CD1c-positive myeloid dendritic cell (primary cell): ENCODE data around the gene EMC10.

Experiments used
- DNase-seq: peaks from one replicate; pipeline ENCODE4 v3.0.0-alpha.2; 2016; ENCODE audit errors: extremely low spot score

Gene EMC10

DNA sequence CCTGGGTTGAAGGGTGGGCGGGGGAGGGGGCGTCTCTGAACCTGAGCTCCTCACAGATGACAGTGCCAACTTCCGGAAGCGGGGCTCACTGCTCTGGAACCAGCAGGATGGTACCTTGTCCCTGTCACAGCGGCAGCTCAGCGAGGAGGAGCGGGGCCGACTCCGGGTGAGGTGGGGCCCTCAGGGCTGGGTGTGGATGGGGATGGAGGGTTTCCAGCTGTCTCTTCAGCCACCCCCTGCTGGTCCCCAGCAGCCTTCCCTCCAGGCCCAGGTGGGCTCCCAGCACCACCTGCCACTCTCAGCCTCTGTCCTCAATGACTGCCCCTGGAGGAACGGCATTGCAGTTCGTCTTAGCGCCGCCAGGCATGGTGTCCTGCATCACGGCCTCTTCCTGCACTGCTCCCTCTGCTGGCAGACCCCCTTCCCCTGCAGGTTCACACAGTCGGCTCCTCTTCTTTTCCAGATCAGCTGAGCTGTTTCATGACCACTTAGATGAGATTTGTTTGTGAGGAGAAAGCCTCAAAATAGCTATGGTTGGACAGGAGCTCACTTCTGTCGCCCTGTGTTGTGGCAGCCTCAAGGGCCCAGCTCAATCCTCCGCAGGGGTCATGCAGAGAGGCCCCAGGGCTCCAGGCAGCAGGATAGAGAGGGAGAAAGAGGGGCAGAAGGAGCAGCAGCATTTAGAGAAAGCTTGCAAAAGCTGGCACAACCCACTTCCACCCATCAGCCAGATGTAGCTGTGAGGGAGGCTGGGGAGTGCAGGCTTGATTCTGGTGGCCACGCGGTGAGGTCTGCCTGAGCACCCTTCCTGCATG lies 2.8 kb downstream of the EMC10 start:
- no peak for DNase-seq

DNA sequence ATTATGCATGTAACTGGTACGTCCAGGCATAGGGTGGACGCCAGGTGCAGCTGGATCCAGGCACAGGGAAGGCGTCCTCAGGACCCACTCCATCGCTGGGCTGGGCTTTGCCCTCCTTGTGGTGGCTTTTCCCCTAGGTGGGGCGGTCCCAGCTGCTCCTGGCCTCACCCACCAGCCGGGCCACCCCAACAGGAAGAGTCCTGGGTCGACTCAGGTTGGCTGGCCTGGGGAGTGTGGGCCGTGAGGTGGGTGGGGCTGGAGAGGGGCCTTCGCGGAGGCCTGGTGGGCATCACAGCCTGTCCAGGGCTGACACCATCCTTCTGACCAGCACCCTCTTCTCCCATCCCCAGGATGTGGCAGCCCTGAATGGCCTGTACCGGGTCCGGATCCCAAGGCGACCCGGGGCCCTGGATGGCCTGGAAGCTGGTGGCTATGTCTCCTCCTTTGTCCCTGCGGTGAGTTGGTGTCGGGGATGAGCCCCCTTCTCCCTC lies 3.5 kb downstream of the EMC10 start:
- DNase-seq: no peak

- no peak for DNase-seq
Measured at GRCh38 chr19:50480281-50481111, 4.2 kb downstream of the EMC10 start.

- no peak for DNase-seq
Measured at GRCh38 chr19:50481351-50482149, 5.2 kb downstream of the EMC10 start.

DNA sequence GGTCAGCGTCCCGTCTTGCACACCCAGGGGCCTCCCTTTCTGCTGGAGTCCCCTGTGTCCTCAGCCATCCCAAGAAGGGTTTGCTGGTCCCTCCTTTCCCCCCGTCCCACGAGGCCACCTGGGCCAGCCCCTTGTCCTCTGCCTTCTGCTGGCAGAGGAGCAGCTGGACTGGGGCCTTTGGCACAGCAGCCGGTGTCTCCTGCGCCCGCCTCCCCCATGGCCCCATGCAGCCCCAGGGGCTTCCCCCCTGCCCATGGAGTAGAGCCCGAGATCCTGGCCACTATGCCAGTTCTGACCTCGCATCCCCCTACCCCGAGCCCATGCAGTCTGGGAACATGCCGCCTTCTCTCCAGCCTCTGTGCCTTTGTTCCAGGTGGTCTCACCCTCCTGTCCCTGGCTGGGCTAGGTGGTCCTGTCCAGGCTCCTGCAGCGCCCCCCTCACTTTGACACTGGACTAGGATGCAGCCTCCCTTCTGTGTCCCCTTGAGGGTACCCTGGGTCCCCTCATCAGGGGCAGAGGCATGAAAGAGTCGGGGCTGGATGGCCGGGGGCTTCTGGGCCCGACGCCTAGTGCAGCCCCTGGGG lies 6.1 kb downstream of the EMC10 start:
- DNase-seq: no peak

- DNase-seq: no peak
Measured at GRCh38 chr19:50482916-50483315, 6.6 kb downstream of the EMC10 start.

DNA sequence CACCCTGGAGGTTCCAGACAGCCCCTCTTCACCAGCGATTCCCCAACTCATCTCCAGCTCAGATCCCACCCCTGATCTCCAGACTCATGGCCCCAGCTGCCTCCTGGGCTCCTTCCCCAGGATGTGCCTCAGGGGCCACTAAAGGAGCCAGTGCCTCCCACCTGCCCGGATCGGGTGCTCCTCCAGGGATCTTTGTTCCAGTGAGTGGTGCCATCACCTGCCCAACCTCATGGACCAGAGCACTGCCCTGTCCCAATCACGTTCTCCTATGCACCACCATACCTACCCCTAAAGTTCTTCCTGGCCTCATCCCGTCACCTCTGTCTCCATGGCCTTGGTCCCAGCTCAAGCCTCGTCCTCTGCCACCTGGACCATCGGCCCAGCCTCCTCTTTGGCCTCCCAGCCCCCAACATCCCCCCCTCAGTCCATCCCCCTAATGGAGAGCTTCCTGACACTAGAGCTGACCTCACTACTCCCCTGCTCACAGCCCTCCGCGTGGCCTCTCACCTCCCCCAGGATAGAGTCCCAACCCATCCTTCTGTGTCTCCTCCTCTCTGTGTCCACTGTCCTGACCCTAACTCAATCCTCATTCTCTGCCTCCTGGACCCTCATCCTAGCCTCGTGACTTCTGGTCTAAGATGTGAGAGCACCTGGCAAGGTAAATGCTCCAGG lies 9.1 kb downstream of the EMC10 start:
- no peak for DNase-seq

- peak; percentile 58 for DNase-seq
Measured at GRCh38 chr19:50486823-50487515, 10.7 kb downstream of the EMC10 start.

- peak; percentile 20 for DNase-seq
Measured at GRCh38 chr19:50488389-50489194, 12.3 kb downstream of the EMC10 start.

- DNase-seq: no peak
Measured at GRCh38 chr19:50489461-50490011, 13.2 kb downstream of the EMC10 start.

DNA sequence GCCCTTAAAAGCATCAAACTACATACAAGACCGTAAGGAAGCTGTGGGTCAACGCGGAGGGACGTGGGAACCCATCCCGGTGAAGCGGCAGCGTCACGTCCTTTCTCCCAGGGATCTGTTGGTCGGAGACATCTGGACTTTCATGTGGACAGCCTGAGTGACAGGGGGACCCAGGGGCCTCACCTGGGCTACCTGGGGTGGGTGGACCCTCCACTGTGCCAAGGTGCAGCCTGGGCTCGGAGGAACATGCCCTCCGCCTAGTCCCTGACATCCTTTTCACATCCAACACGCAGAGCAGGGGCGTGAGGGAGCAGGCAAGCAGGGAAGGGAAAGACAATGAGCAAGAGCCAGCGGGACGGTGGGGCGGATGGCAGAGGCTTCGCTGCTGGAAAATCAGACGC lies 14.1 kb downstream of the EMC10 start:
- no peak for DNase-seq

- DNase-seq: no peak
Measured at GRCh38 chr19:50490991-50491472, 14.7 kb downstream of the EMC10 start.

DNA sequence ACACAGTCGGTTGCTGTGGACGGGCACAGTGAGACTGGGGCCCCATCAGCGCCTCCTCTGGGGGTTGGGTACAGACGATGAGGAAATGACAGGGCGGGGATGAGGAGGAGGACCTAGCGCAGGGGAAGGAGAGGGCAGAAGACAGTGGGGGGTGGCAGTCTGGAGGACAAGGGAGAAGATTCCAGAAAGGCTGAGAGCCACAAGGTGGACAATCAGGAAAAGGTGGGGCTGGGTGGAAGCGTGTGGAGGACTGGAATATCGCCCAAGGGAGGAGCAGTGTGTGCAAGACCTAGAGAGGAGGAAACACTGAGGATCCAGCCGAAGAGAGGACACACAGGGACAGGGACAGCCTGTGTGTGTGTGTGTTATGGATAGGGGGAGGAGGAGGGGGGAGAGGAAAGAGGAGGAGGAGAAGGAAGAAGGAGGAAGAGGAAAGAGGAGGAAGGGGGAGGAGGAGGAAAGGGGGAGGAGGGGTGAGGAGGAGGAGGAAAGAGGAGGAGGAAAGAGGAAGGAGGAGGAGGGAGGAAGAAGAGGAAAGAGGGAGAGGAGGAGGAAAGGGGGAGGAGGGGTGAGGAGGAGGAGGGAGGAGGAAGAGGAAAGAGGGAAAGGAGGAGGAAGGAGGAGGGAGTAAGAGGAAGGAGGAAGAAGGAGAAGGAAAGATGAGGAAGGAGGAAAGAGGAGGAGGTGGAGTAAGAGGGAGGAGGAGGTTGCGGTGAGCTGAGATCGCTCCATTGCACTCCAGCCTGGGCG lies 16.2 kb downstream of the EMC10 start:
- no peak for DNase-seq

GRCh38 chr19:50493171-50493570 lies 16.9 kb downstream of the EMC10 start:
- no peak for DNase-seq

DNA sequence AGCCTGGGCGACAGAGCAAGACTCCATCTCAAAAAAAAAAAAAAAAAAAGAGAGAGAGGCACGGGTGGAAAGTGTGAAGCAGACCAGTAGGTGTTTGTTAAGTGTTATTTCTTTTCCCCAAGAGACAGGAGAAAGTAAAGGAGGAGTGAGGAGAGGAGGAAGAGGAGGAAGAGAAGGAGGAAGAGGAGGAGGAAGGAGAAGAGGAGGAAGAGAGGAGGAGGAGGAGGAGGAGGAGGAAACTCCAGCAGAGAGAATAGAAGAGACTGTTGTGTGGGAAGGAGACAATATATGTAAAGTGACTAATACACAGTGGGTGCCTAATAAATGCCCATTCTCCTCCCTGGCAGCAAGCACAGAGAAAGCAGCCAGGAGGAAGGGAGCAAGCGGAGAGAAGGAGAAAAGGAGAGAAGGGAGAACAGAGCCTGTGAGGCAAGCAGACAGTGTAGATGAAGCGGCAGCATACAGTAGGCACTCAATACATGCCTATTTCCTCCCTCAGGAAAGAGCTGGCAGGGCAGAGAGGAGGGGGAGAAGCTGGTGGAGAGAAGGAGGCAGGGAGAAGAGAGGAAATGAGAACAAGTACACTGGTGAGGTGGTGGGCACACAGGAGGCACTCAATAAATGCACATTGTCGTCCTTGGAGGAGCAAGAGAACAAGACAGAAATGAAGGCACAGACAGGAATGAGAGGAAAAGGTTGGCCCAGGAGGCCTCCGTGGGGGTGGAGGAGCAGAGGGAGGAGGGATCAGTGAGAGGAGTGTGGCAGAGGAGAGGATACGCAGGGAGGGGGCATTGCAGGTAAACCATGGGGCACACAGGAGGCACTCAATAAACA lies 18.1 kb downstream of the EMC10 start:
- no peak for DNase-seq

- no peak for DNase-seq
Measured at GRCh38 chr19:50495020-50495531, 18.8 kb downstream of the EMC10 start.
